ENCODE data around the gene HMGA1.

DNA sequence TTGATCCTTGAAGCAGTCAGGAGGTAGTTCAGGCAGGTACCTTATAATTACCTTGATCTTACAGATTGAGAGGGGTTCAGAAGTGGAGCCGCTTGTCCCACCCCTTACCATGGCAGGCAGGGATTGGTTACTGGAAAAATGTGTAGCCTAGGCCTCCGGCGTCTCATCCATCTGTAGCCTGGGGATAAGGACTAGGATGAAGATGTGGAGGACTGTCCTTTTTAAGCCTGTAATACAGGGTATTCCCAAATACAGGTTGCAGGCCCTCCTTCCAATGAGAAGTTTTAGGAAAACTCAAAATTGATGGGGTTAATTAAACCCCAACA lies 2.8 kb downstream of the HMGA1 start:
- TF ChIP-seq, protein P1, sequence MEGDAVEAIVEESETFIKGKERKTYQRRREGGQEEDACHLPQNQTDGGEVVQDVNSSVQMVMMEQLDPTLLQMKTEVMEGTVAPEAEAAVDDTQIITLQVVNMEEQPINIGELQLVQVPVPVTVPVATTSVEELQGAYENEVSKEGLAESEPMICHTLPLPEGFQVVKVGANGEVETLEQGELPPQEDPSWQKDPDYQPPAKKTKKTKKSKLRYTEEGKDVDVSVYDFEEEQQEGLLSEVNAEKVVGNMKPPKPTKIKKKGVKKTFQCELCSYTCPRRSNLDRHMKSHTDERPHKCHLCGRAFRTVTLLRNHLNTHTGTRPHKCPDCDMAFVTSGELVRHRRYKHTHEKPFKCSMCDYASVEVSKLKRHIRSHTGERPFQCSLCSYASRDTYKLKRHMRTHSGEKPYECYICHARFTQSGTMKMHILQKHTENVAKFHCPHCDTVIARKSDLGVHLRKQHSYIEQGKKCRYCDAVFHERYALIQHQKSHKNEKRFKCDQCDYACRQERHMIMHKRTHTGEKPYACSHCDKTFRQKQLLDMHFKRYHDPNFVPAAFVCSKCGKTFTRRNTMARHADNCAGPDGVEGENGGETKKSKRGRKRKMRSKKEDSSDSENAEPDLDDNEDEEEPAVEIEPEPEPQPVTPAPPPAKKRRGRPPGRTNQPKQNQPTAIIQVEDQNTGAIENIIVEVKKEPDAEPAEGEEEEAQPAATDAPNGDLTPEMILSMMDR (IDR thresholded peaks at IDR 0.05; ENCODE audit: low read depth, low read length), result no peak
- TF ChIP-seq, protein P2, sequence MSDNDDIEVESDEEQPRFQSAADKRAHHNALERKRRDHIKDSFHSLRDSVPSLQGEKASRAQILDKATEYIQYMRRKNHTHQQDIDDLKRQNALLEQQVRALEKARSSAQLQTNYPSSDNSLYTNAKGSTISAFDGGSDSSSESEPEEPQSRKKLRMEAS (IDR thresholded peaks at IDR 0.05; ENCODE audit: low read depth, low read length), result no peak
- TF ChIP-seq POLR2A (IDR thresholded peaks at IDR 0.05; ENCODE audit: extremely low read depth, insufficient read length), result no peak
